ENCODE measurements around the gene RAD52.

Gene RAD52

GRCh38 chr12:894226-894625 is 55.3 kb downstream of the RAD52 start:
- Histone ChIP-seq H3K4me1 (peaks cover 5% of the 10 kb centered on the region), H3K27me3 (ENCODE audit: control insufficient read depth, insufficient read depth, low read length) (no peaks in the 10 kb centered on the region), H3K9ac (no peak overlapping the region), H3K4me3 (ENCODE audit: low read depth, low read length) (no peak overlapping the region), H2AFZ (no peak overlapping the region), H3K4me2 (ENCODE audit: low read length) (no peak overlapping the region), H3K27ac (no peak overlapping the region), H3K9me3 (ENCODE audit: control insufficient read depth, low read length) (no peaks in the 10 kb centered on the region), H3K79me2 (no peaks in the 10 kb centered on the region), H3K36me3 (ENCODE audit: control insufficient read depth, insufficient read depth, low read length) (no peaks in the 10 kb centered on the region)
- no peak for TF ChIP-seq CTCF (IDR thresholded peaks at IDR 0.05)

- H3K36me3 ChIP-seq (ENCODE audit: control insufficient read depth, insufficient read depth, low read length), result no peaks in the 10 kb centered on the region
- no peak for TF ChIP-seq CTCF (IDR thresholded peaks at IDR 0.05)
These were observed 63.3 kb downstream of the RAD52 start for GRCh38 chr12:886206-886605.

GRCh38 chr12:885701-886100 is 63.8 kb downstream of the RAD52 start:
- no peak overlapping the region for H3K4me3 ChIP-seq (ENCODE audit: low read depth, low read length)

More at GRCh38 chr12:886206-886605, 63.3 kb downstream of the RAD52 start:
- H3K9ac ChIP-seq, result no peak overlapping the region
- no peak overlapping the region for H3K4me3 ChIP-seq (ENCODE audit: low read depth, low read length)
- H3K4me2 ChIP-seq (ENCODE audit: low read length), result no peak overlapping the region
- no peaks in the 10 kb centered on the region for H3K79me2 ChIP-seq
- H3K27me3 ChIP-seq (ENCODE audit: control insufficient read depth, insufficient read depth, low read length), result no peaks in the 10 kb centered on the region
- peaks cover 11% of the 10 kb centered on the region for H3K4me1 ChIP-seq
- no peak overlapping the region for H2AFZ ChIP-seq
- H3K27ac ChIP-seq, result no peak overlapping the region
- no peaks in the 10 kb centered on the region for H3K9me3 ChIP-seq (ENCODE audit: control insufficient read depth, low read length)

GRCh38 chr12:884746-885414 is 64.6 kb downstream of the RAD52 start:
- Histone ChIP-seq H3K4me1 (peaks cover 11% of the 10 kb centered on the region), H3K4me3 (ENCODE audit: low read depth, low read length) (no peak overlapping the region), H3K9me3 (ENCODE audit: control insufficient read depth, low read length) (no peaks in the 10 kb centered on the region), H2AFZ (no peak overlapping the region), H3K27ac (no peak overlapping the region), H3K36me3 (ENCODE audit: control insufficient read depth, insufficient read depth, low read length) (no peaks in the 10 kb centered on the region), H3K9ac (no peak overlapping the region), H3K79me2 (no peaks in the 10 kb centered on the region), H3K4me2 (ENCODE audit: low read length) (no peak overlapping the region), H3K27me3 (ENCODE audit: control insufficient read depth, insufficient read depth, low read length) (no peaks in the 10 kb centered on the region)
- no peak for TF ChIP-seq CTCF (IDR thresholded peaks at IDR 0.05)

More at GRCh38 chr12:885701-886100, 63.8 kb downstream of the RAD52 start:
- H3K4me1 ChIP-seq, result peaks cover 11% of the 10 kb centered on the region
- no peaks in the 10 kb centered on the region for H3K79me2 ChIP-seq
- H3K36me3 ChIP-seq (ENCODE audit: control insufficient read depth, insufficient read depth, low read length), result no peaks in the 10 kb centered on the region
- no peak for TF ChIP-seq CTCF (IDR thresholded peaks at IDR 0.05)
- no peak overlapping the region for H3K9ac ChIP-seq
- H3K27me3 ChIP-seq (ENCODE audit: control insufficient read depth, insufficient read depth, low read length), result no peaks in the 10 kb centered on the region
- H3K4me2 ChIP-seq (ENCODE audit: low read length), result no peak overlapping the region
- H3K27ac ChIP-seq, result no peak overlapping the region
- no peak overlapping the region for H2AFZ ChIP-seq
- H3K9me3 ChIP-seq (ENCODE audit: control insufficient read depth, low read length), result no peaks in the 10 kb centered on the region

GRCh38 chr12:880656-881055 is 68.8 kb downstream of the RAD52 start:
- no peaks in the 10 kb centered on the region for H3K79me2 ChIP-seq
- H3K4me1 ChIP-seq, result peaks cover 11% of the 10 kb centered on the region
- H3K27ac ChIP-seq, result no peak overlapping the region
- no peaks in the 10 kb centered on the region for H3K9me3 ChIP-seq (ENCODE audit: control insufficient read depth, low read length)
- H3K9ac ChIP-seq, result no peak overlapping the region
- no peaks in the 10 kb centered on the region for H3K27me3 ChIP-seq (ENCODE audit: control insufficient read depth, insufficient read depth, low read length)
- H2AFZ ChIP-seq, result no peak overlapping the region
- TF ChIP-seq CTCF (IDR thresholded peaks at IDR 0.05), result no peak
- no peaks in the 10 kb centered on the region for H3K36me3 ChIP-seq (ENCODE audit: control insufficient read depth, insufficient read depth, low read length)
- H3K4me3 ChIP-seq (ENCODE audit: low read depth, low read length), result no peak overlapping the region
- no peak overlapping the region for H3K4me2 ChIP-seq (ENCODE audit: low read length)

Measured in parathyroid adenoma (tissue), 2 donors.